Measurements from ENCODE around the gene PTPRN2.

DNA sequence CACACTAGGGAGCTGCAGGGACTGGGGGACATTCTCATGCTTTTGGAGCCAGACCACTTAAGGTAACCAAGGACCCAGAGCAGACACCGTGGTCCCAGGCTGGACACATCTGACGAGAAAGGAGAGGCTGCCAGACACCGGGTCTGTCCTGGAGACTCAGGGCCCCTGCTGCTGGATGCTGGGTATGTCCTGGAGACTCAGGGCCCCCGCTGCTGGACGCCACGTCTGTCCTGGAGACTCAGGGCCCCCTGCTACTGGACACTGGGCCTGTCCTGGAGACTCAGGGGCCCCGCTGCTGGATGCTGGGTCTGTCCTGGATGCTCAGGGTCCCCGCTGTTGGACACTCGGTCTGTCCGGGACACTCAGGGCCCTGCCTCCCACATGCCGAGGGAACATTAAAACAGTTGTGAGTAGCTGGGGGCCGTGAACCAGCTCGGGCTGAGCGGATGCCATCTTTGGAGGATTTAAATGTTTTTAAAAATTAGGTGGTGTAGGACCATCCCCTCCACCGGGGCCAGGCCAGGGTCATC lies 1001.1 kb downstream of the PTPRN2 start:
- TF ChIP-seq, protein P1, sequence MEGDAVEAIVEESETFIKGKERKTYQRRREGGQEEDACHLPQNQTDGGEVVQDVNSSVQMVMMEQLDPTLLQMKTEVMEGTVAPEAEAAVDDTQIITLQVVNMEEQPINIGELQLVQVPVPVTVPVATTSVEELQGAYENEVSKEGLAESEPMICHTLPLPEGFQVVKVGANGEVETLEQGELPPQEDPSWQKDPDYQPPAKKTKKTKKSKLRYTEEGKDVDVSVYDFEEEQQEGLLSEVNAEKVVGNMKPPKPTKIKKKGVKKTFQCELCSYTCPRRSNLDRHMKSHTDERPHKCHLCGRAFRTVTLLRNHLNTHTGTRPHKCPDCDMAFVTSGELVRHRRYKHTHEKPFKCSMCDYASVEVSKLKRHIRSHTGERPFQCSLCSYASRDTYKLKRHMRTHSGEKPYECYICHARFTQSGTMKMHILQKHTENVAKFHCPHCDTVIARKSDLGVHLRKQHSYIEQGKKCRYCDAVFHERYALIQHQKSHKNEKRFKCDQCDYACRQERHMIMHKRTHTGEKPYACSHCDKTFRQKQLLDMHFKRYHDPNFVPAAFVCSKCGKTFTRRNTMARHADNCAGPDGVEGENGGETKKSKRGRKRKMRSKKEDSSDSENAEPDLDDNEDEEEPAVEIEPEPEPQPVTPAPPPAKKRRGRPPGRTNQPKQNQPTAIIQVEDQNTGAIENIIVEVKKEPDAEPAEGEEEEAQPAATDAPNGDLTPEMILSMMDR (IDR thresholded peaks at IDR 0.05 in 2 of 3, conservative IDR thresholded peaks at IDR 0.05 in 1 of 3; ENCODE audit: borderline replicate concordance in 1 of 3, insufficient read depth in 1 of 3, low read depth in 2 of 3, low read length in 2 of 3), result no peak
- TF ChIP-seq POLR2AphosphoS5 (IDR thresholded peaks at IDR 0.05; ENCODE audit: low read depth, low read length) (no peak), POLR2A (IDR thresholded peaks at IDR 0.05; ENCODE audit: borderline replicate concordance, extremely low read depth, insufficient read depth, insufficient read length) (no peak), TCF7L2 (IDR thresholded peaks at IDR 0.05; ENCODE audit: borderline replicate concordance, extremely low read depth, insufficient read depth, insufficient read length) (no peak), REST (IDR thresholded peaks at IDR 0.05; ENCODE audit: low read depth) (no peak), EZH2phosphoT487 (IDR thresholded peaks at IDR 0.05; ENCODE audit: borderline replicate concordance) (no peak), YY1 (IDR thresholded peaks at IDR 0.05; ENCODE audit: extremely low read depth, insufficient replicate concordance, low read depth, low read length) (no peak), ATF3 (IDR thresholded peaks at IDR 0.05) (no peak), EZH2 (IDR thresholded peaks at IDR 0.05) (no peak)
